H7 (cell line): Measurements from ENCODE around the gene SYNE2. TPM values are rescaled to one million over a fixed set of nuclear protein-coding genes. Genes with fewer than 3 reads are reported as not detected.

Source experiments
- DNase-seq: peaks from one replicate; pipeline ENCODE4 v3.0.0; 2012
- H3K27me3 ChIP-seq: 2 replicates; pipeline ENCODE4 v1.6.0; 2011; ENCODE audit warnings: mild to moderate bottlenecking, low read length; ENCODE audit not compliant: control insufficient read depth, insufficient read depth
- H3K36me3 ChIP-seq: replicated peaks from 2 replicates; pipeline ENCODE4 v1.5.1; 2011; ENCODE audit warnings: low read length; ENCODE audit not compliant: control insufficient read depth, insufficient read depth
- H3K4me3 ChIP-seq: 2 replicates; pipeline ENCODE4 v1.5.1; 2011; ENCODE audit warnings: low read depth, mild to moderate bottlenecking, control low read depth, low read length, moderate library complexity; ENCODE audit not compliant: insufficient read depth
- total RNA-seq: library from RNA; depleted of rRNA; stranded (reverse); fragments of >200 nt; shearing (Covaris generic); gene quantifications from 2 replicates; pipeline ENCODE4 v1.2.3, GENCODE V29; 2014

Gene SYNE2
- total RNA-seq, 1 experiment from 2014 or later, result 35.3 TPM

GRCh38 chr14:63941023-63941422 lies 88.2 kb downstream of the SYNE2 start:
- no peak overlapping the region for H3K4me3 ChIP-seq
- no peaks in the 10 kb centered on the region; the same call in 1 of the 2 replicates for H3K36me3 ChIP-seq
- H3K27me3 ChIP-seq, result no peaks in the 10 kb centered on the region
- no peak for DNase-seq

DNA sequence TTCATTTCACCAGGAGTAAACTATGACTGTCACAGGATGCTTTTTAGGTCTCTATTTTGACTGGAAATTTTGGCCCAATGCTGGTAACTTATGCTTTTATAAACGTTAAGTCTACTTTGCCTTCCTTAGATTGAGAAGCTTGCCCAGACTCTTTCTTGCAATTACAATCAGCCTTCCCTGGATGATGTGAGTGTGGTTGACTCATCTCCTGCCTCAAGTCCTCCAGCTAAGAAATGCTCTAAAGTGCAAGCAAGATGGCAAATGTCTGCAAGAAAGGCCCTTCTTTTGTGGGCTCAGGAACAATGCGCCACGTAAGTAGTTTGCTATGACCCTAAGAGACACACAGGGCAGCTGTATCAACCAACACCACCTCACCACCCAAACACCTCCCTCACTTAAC lies 96.9 kb downstream of the SYNE2 start:
- no peak for DNase-seq
- Histone ChIP-seq H3K36me3 (peaks cover 3% of the 10 kb centered on the region; the same call in 1 of the 2 replicates), H3K4me3 (no peak overlapping the region), H3K27me3 (no peaks in the 10 kb centered on the region)

- no peaks in the 10 kb centered on the region for H3K27me3 ChIP-seq
- peaks cover 3% of the 10 kb centered on the region; the same call in 1 of the 2 replicates for H3K36me3 ChIP-seq
- no peak overlapping the region for H3K4me3 ChIP-seq
- DNase-seq, result no peak
Measured at GRCh38 chr14:63951021-63951420, 98.2 kb downstream of the SYNE2 start.

DNA sequence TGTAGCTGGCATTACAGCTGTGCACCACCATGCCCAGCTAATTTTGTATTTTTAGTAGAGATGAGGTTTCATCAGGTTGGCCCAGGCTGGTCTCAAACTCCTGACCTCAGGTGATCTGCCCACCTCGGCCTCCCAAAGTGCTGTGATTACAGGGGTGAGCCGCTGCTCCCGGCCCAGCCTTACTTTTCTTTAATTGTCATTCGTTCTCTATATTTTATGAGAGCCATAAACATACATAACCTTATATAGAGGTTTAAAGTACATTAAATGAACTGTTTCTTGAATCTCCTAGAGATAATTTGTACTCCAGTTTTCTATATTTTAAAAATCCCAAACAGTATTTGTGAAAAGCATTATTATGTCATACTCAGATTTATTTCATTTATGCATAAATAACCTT lies 98.6 kb downstream of the SYNE2 start:
- Histone ChIP-seq H3K36me3 (peaks cover 3% of the 10 kb centered on the region; the same call in 1 of the 2 replicates), H3K4me3 (no peak overlapping the region), H3K27me3 (no peaks in the 10 kb centered on the region)
- no peak for DNase-seq

DNA sequence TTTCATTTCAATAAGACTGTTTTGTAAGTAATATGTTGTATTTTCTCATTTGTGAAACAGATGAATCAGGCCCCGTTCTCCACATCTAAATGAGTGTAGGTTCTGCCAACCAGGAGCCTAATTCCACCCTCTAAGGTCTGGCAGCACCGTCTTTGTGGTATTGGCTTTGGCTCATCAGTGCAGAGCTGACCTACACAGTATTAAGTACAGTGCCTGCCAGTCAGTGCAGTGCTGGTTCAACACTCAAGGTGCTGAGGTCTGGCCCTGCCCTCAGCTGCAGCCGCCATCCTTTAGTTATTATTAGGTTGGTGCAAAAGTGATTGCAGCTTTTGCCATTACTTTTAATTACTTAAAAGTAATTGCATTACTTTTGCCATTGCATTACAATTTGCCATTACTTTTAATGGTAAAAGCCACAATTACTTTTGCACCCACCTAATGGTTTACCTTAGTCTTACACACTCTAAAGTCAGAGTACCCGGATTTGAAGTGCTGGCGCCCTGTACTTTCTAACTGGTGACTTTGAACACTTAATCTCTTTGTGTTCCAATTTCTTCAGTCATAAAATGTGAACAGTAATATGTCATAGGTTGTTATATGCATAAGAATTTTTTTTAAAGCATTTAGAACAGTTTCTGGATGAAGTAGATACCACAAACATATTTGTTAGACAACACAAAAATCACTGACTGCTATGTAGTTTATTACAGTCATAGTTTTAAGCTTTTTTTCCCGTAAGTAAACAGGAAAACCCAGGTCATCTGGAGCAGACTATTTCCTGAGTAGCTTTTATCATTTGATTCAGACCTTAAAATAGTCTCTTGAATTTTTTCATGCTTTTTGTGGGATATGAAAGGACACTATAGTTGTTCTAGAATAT lies 99.5 kb downstream of the SYNE2 start:
- no peaks in the 10 kb centered on the region for H3K27me3 ChIP-seq
- no peak for DNase-seq
- no peak overlapping the region for H3K4me3 ChIP-seq
- H3K36me3 ChIP-seq, result peaks cover 3% of the 10 kb centered on the region; the same call in 1 of the 2 replicates

- Histone ChIP-seq H3K4me3 (no peak overlapping the region), H3K36me3 (peaks cover 3% of the 10 kb centered on the region; the same call in 1 of the 2 replicates), H3K27me3 (no peaks in the 10 kb centered on the region)
- DNase-seq, result no peak
Measured at GRCh38 chr14:63952933-63953437, 100.2 kb downstream of the SYNE2 start.

DNA sequence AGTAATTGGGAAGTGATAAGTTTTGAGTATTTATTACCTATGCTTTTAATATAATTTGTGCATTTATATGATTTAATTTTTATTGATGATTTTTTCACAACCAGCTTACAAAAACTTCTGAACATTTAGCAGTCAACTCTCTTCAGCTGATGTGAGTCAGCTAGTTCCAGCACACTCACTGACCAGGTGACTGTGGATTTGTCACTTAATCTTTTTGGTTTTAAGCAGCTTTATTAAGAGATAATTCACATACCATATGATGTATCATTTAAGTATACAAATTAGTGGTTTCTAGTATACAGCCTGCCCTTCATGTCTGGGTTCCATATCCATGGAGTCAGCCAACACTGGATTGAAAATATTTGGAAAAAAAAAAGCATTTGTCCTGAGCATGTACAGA lies 103.5 kb downstream of the SYNE2 start:
- Histone ChIP-seq H3K4me3 (no peak overlapping the region), H3K36me3 (0 out of 2 replicates have a peak, but pooled peaks cover 3% of the 10 kb centered on the region), H3K27me3 (no peaks in the 10 kb centered on the region)
- DNase-seq, result no peak

DNA sequence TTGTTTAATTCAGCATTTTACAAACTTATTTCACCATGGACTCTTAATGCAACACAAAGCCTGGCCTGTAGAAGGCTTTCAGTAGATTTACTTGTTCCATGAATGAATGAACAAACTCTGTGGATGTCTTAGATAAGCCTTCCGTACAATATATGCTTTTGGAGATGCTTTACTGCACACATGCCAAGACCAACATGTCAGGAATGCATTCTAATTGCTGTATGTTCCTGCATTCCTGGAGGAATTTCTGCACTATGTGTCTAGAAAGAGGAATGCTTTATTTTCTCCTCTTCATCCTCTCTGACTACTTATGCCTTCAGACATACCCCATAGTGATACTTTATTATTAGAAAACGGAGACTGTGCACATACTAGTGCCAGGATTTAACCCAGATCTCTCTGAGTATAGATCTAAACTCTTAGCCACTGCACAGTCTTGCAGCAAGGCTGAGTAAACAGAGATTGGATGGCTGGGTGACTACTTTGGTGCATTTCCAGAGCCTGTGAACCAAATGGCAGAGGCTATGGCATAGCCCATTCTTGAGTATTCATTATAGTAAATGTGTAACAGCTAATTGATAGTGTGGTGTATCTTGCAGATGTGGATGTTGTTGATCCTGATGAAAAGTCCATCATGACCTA lies 108.2 kb downstream of the SYNE2 start:
- H3K27me3 ChIP-seq, result no peaks in the 10 kb centered on the region
- H3K36me3 ChIP-seq, result no peaks in the 10 kb centered on the region
- no peak for DNase-seq
- H3K4me3 ChIP-seq, result no peak overlapping the region

GRCh38 chr14:63962906-63963305 lies 110.1 kb downstream of the SYNE2 start:
- H3K4me3 ChIP-seq, result no peak overlapping the region
- no peaks in the 10 kb centered on the region for H3K36me3 ChIP-seq
- no peaks in the 10 kb centered on the region for H3K27me3 ChIP-seq
- no peak for DNase-seq

DNA sequence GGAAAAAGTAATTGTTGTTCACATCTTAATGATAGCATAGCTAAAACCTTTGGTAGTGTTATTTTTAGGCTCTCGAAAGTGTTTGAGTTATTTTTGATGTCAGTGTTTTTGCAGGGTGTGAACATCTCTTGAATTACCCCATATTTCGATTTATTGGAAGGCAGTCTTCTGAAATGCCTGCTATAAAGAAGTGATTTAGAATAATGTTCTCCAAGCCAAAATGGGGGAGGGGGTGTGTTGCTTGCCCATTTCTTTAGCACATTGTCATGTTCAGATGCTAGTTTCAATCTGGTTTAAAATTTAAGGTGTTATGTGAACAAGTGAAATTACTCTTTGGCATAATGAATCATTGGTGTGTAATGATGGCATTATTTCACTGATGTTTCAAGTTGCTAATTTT lies 110.6 kb downstream of the SYNE2 start:
- no peaks in the 10 kb centered on the region; the same call in 1 of the 2 replicates for H3K36me3 ChIP-seq
- H3K27me3 ChIP-seq, result no peaks in the 10 kb centered on the region
- no peak for DNase-seq
- no peak overlapping the region for H3K4me3 ChIP-seq

DNA sequence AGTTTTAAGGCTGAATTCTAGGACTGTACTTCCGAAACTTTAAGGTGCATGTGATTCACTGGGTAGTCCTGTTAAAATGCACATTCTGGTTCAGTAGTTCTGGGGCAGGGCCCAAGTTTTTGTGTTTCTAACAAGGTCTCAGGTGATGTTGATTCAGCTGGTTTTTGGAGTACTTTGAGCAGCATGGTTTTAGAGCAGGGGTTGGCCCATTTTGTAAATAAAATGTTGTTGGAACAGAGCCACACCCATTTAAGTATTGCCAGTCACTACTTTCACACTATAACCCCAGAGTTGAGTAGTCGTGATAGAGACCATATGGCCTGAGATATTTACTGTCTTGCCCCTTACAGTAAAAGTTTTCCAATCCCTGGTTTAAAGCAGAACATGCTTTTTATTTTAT lies 111.3 kb downstream of the SYNE2 start:
- no peaks in the 10 kb centered on the region; the same call in 1 of the 2 replicates for H3K36me3 ChIP-seq
- H3K4me3 ChIP-seq, result no peak overlapping the region
- DNase-seq, result no peak
- no peaks in the 10 kb centered on the region for H3K27me3 ChIP-seq

GRCh38 chr14:63966407-63966806 lies 113.6 kb downstream of the SYNE2 start:
- H3K27me3 ChIP-seq, result no peaks in the 10 kb centered on the region
- DNase-seq, result no peak
- no peaks in the 10 kb centered on the region; the same call in 1 of the 2 replicates for H3K36me3 ChIP-seq
- no peak overlapping the region for H3K4me3 ChIP-seq

GRCh38 chr14:63972323-63972932 lies 119.6 kb downstream of the SYNE2 start:
- Histone ChIP-seq H3K4me3 (no peak overlapping the region), H3K36me3 (no peaks in the 10 kb centered on the region; the same call in 1 of the 2 replicates), H3K27me3 (no peaks in the 10 kb centered on the region)
- DNase-seq, result no peak

DNA sequence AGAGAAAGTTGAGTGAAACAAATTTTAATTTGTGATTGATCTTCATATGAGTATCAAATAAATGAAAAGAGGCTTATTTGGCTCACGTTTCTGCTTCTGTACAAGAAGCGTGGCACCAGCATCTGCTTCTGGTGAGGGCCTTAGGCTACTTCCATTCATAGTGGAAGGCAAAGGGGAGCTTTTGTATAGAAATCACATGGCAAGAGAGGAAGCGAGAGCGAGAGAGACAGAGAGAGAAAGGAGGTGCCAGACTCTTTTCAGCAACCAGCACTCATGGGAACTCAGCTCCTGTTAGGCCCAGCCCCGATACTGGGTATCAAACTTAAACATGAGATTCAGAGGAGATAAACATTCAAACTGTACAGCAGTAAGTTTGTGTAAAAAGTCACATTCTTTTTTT lies 121.4 kb downstream of the SYNE2 start:
- Histone ChIP-seq H3K4me3 (no peak overlapping the region), H3K36me3 (no peaks in the 10 kb centered on the region; the same call in 1 of the 2 replicates), H3K27me3 (no peaks in the 10 kb centered on the region)
- DNase-seq, result no peak
